GM12878 (cell line): Measurements from ENCODE around the gene DIO1. TPM values are rescaled to one million over a fixed set of nuclear protein-coding genes. Genes with fewer than 3 reads are reported as not detected.

Experiments used
- ATAC-seq: fragments of 200-7000 bp; cut with Tn5 transposase; 3 replicates; pipeline ENCODE4 v1.9.1; 2020; ENCODE audit warnings: mild to moderate bottlenecking, moderate library complexity
- BruUV-seq: library from RNA; stranded (reverse); fragments of 400-500 nt; replicated peaks from 2 replicates; lab custom pipeline; 2021; lab: Mats Ljungman, UMichigan
- CTCF ChIA-PET: fragments of 300-600 bp; sonication (Branson Sonifier 250); formaldehyde crosslinking; extraction: SDS; loops from one replicate; lab custom pipeline; 2021; ENCODE audit warnings: inconsistent platforms; lab: Yijun Ruan, JAX
- POLR2A ChIA-PET: fragments of 350-600 bp; formaldehyde crosslinking; extraction: SDS; loops from one replicate; lab custom pipeline; 2021; ENCODE audit warnings: inconsistent platforms; lab: Charles Lee
- RAD21 ChIA-PET: fragments of 300-600 bp; sonication (Branson Sonifier 250); formaldehyde crosslinking; loops from one replicate; lab custom pipeline; 2023; ENCODE audit warnings: antibody characterized with exemption; ENCODE audit not compliant: unreplicated experiment; lab: Charles Lee
- SMC1A ChIA-PET: fragments of 300-600 bp; sonication (Branson Sonifier 250); formaldehyde crosslinking; loops from one replicate; lab custom pipeline; 2023; ENCODE audit not compliant: unreplicated experiment, uncharacterized antibody; lab: Charles Lee
- DNase-seq: peaks from one replicate; pipeline ENCODE4 v3.0.0-alpha.2; 2011; ENCODE audit warnings: low read depth, low spot score
- FAIRE-seq: peaks from 3 replicates; lab custom pipeline; 2011; peaks lifted over from hg19 to GRCh38; lab: Jason Lieb, UNC
- H2AFZ ChIP-seq: 2 replicates; pipeline ENCODE4 v1.6.0; 2011; ENCODE audit warnings: low read depth, low read length, control low read depth; ENCODE audit not compliant: control insufficient read depth
- H3K27ac ChIP-seq: 2 replicates; pipeline ENCODE4 v1.5.1; 2011; ENCODE audit warnings: control low read depth; ENCODE audit not compliant: control insufficient read depth, insufficient read depth
- H3K27me3 ChIP-seq, 2 experiments: replicated peaks in 1 of 2; 2 replicates each; pipeline versions ENCODE4 v1.6.0 to v1.6.1; 2011; ENCODE audit warnings: low read length in 1 of 2; ENCODE audit not compliant: control insufficient read depth in 2 of 2, insufficient read depth in 2 of 2
- H3K36me3 ChIP-seq, 2 experiments: 2 replicates each; pipeline ENCODE4 v1.5.1; 2011; ENCODE audit warnings: low read length in 1 of 2; ENCODE audit not compliant: control insufficient read depth in 2 of 2, insufficient read depth in 2 of 2
- H3K4me1 ChIP-seq: 2 replicates; pipeline ENCODE4 v1.6.1; 2011; ENCODE audit warnings: mild to moderate bottlenecking, low read length, moderate library complexity, mixed read lengths; ENCODE audit not compliant: control insufficient read depth, insufficient read depth
- H3K4me2 ChIP-seq: 2 replicates; pipeline ENCODE4 v1.6.0; 2011; ENCODE audit warnings: control low read depth; ENCODE audit not compliant: control insufficient read depth, insufficient read depth
- H3K4me3 ChIP-seq: fragments of 200-600 bp; sonication (generic); 2 replicates; pipeline ENCODE4 v1.5.1; 2016
- H3K79me2 ChIP-seq: 2 replicates; pipeline ENCODE4 v1.6.0; 2011; ENCODE audit warnings: low read length; ENCODE audit not compliant: control insufficient read depth, insufficient read depth
- H3K9ac ChIP-seq: 2 replicates; pipeline ENCODE4 v1.8.0; 2011; ENCODE audit warnings: low read length, control low read depth, mixed read lengths; ENCODE audit not compliant: control insufficient read depth, insufficient read depth
- H3K9me3 ChIP-seq: replicated peaks from 3 replicates; pipeline ENCODE4 v1.5.1; 2011; ENCODE audit warnings: mild to moderate bottlenecking, low read length; ENCODE audit not compliant: control insufficient read depth, insufficient read depth
- H4K20me1 ChIP-seq: 2 replicates; pipeline ENCODE4 v1.6.0; 2011; ENCODE audit not compliant: control insufficient read depth, insufficient read depth
- EP300 ChIP-seq, 2 experiments: fragments of 150-350 bp in 1 of 2; IDR thresholded peaks; 2 replicates each; pipeline ENCODE4 v1.6.1; 2011 to 2012; ENCODE audit warnings: low read depth in 2 of 2, low read length in 2 of 2, borderline replicate concordance in 1 of 2, improper control_type of control experiment in 1 of 2, inconsistent platforms in 1 of 2; ENCODE audit not compliant: control insufficient read depth in 1 of 2
- NR2C2 ChIP-seq: IDR thresholded peaks from 2 replicates; pipeline ENCODE4 v1.6.1; 2011; ENCODE audit warnings: borderline replicate concordance, low read depth; ENCODE audit not compliant: control insufficient read depth, insufficient read length
- SMAD1 ChIP-seq: fragments of 450-650 bp; IDR thresholded peaks from 2 replicates; pipeline ENCODE4 v1.6.1; 2018; ENCODE audit warnings: mild to moderate bottlenecking, low read depth; ENCODE audit not compliant: partially characterized antibody
- TAF1 ChIP-seq: IDR thresholded peaks from 2 replicates; pipeline ENCODE4 v1.6.1; 2011; ENCODE audit warnings: mild to moderate bottlenecking, low read depth, low read length, borderline replicate concordance
- ZSCAN29 ChIP-seq: fragments of 450-650 bp; IDR thresholded peaks from 2 replicates; pipeline ENCODE4 v1.6.1; 2017; ENCODE audit warnings: mild to moderate bottlenecking, moderate library complexity
- WGBS: methylation state at CpG from one replicate; pipeline ENCODE4 v1.1.6; 2016; ENCODE audit warnings: low lambda C conversion rate; ENCODE audit not compliant: insufficient replicate concordance, insufficient coverage; ENCODE audit errors: missing lambda C conversion rate; 5-methylcytosine and 5-hydroxymethylcytosine counted together
- in situ Hi-C: fragments of 300-500 bp; cut with MboI; formaldehyde crosslinking; loops from 9 replicates; pipeline ENCODE4 v1.14.3; 2018; ENCODE audit warnings: mixed read lengths
- intact Hi-C: fragments of 100-400 bp; cut with micrococcal nuclease; formaldehyde crosslinking; loops from one replicate; pipeline ENCODE4 v1.14.2; 2022; ENCODE audit not compliant: unreplicated experiment
- polyA plus RNA-seq, 11 experiments: library from polyadenylated mRNA; depleted of rRNA in 4 of 11; unstranded in 6 of 11; stranded (reverse) in 5 of 11; fragments of >200 nt; fragmentation: Nextera tagmentation in 4 of 11; fragmentation: Illumina TruSeq in 1 of 11; extraction: Ambion mirVana in 4 of 11; extraction: Trizol in 1 of 11; gene quantifications; 1 replicate in 1 of 11; 2 replicates in 10 of 11; pipeline versions ENCODE4 v1.2.1 to v1.2.3, GENCODE V29; 2011 to 2016; ENCODE audit warnings: inconsistent platforms in 2 of 11, missing spikeins in 2 of 11, low read depth in 1 of 11
- total RNA-seq, 4 experiments: library from RNA; depleted of rRNA in 3 of 4; stranded (reverse); fragments of >200 nt in 3 of 4; fragmentation: Illumina TruSeq in 1 of 4; extraction: Trizol in 1 of 4; gene quantifications; 2 replicates each; pipeline versions ENCODE4 v1.2.1 to v1.2.3, GENCODE V29; 2013 to 2021

Gene DIO1
- total and polyA plus RNA-seq, 10 of the 15 experiments (the other 5 are each of a cell fraction or from before 2014, with no cell fraction given): 0.11 to 0.26 (median 0.12) TPM; not detected in 6

DNA sequence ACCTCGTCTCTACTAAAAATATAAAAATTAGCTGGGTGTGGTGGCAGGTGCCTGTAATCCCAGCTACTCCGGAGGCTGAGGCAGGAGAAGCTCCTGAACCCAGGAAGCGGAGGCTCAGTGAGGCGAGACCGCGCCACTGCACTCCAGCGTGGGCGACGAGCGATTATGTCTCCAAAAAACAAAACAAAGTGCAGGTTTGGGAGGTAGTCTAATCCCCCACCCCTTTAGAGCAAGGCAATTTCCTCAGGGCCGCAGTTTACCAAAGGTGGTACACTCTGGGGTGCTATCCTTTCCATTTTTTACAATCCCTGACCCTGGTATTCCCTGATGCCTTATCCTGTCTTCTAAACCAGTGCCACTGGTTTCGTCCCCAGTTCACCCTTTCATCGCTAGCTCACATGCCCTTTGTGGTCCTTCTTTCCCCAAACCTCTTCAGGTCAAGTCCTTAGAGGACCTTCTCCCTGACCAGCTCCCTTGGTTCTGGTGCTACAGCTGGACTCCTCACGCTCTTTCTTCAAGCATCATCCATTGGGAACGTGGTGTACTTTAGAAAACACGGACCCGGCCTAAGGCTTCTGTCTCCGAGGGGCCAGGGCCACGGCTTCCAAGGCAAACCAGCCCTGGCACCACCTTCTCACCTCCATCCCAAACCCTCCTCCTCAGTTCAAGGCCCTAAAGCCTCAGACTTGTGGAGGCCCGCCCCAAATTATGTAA is 50.6 kb downstream of the DIO1 start:
- intact Hi-C loops: no loop called here
- CTCF ChIA-PET: interaction anchor here (0.6 to 11.1 kb wide), 11 partner anchors 10 to 664 kb away, joined by 3 to 200 read pairs (median 9); partner anchors contain the start of gene YIPF1
- Histone ChIP-seq H3K27me3 (no peaks in the 10 kb centered on the region), H3K79me2 (peaks cover 53% of the 10 kb centered on the region), H3K9me3 (no peaks in the 10 kb centered on the region), H3K4me1 (peaks cover 3% of the 10 kb centered on the region; the same call in 1 of the 2 replicates), H3K36me3 (no peaks in the 10 kb centered on the region)
- SMC1A ChIA-PET: interaction anchor here (0.7 to 2.4 kb wide), 15 partner anchors 9 to 107 kb away, joined by 3 to 14 read pairs (median 4); partner anchors contain the start of genes NDC1, TCEANC2, TMEM59 and YIPF1
- RAD21 ChIA-PET: interaction anchor here (0.7 to 9.4 kb wide), 17 partner anchors 10 to 108 kb away, joined by 3 to 73 read pairs (median 5); partner anchors contain the start of genes DIO1, TCEANC2, TMEM59 and YIPF1
- no peak for ATAC-seq
- TF ChIP-seq EP300 (IDR thresholded peaks at IDR 0.05; ENCODE audit: borderline replicate concordance in 1 of 2, control insufficient read depth in 1 of 2, low read depth in 2 of 2, low read length in 2 of 2) (no peak), NR2C2 (no peak), TAF1 (no peak), ZSCAN29 (no peak), SMAD1 (peak; percentile 14)
- TF ChIP-seq, all 136 proteins: peak for 1
- Histone ChIP-seq H3K4me3 (peak overlapping the region; percentile 92), H3K4me2 (peak overlapping the region; percentile 95), H4K20me1 (no peaks in the 10 kb centered on the region), H2AFZ (peak overlapping the region; percentile 89), H3K9ac (peak overlapping the region; percentile 89), H3K27ac (peak overlapping the region; percentile 78)
- POLR2A ChIA-PET: interaction anchor here (0.6 to 3.8 kb wide), 14 partner anchors 9 to 943 kb away, joined by 3 to 32 read pairs (median 6); partner anchors contain the start of genes DIO1, NDC1, TCEANC2 and TMEM59
- WGBS: 51% methylated on average over 20 of the region's 20 CpGs
- DNase-seq (no peak), FAIRE-seq (no peak)
- in situ Hi-C loops: loop anchor here (5.0 kb wide), 1 partner anchor 52 kb away; the partner anchor contains the start of gene DIO1
- TSS peak; percentile 72 for BruUV-seq
